GM19193 (cell line): Measurements from ENCODE around the gene CTSA.

Experiments used
- POLR2A ChIP-seq: IDR thresholded peaks from 4 replicates; pipeline ENCODE4 v1.6.1; 2011; ENCODE audit not compliant: insufficient read depth, insufficient read length; ENCODE audit errors: extremely low read depth

The CTSA gene

DNA sequence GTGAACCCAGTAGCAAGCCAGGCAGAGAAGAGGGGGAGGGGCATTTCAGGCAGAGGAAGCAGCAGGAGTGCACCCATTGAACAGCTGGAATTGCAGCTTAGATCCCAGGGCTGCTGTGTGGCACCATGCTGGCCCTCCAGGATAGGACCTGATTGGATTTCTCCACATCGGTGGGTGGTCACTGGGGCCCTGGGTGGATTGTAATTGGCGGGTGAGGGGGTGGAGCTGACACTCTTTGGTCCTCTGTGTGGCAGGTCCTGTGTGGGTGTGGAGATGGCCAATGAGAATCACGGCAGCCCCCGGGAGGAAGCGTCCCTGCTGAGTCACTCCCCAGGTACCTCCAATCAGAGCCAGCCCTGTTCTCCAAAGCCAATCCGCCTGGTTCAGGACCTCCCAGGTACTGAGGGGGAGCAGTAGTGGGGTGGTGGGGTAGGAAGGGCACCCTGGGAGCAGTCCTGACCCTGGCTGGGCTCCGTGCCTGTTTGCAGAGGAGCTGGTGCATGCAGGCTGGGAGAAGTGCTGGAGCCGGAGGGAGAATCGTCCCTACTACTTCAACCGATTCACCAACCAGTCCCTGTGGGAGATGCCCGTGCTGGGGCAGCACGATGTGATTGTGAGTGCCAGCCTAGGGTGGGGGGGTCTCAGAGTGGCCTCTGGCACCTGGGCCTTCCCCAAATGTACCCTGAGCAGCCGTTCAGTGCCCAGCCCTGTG lies 47.7 kb downstream of the CTSA start:
- TF ChIP-seq POLR2A = no peak

DNA sequence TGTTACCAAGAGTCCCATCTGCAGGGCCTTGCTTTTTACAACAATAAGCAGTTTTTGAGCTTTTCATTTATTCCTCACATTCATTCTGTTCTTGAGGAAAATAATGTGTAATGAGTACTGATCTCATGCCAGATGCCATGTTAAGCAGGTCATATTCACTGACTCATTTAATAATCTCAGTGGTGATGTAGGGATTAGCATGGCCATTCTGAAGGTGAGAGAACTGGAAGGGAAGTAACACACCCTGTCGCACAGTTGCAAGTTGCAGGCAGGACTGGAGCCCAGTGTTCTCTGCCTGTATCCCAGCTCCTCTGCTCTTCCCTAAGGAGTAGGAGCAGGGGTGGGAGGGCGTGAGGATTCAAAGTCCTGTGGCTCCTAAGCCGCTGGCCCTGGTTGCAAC lies 48.9 kb downstream of the CTSA start:
- no peak for TF ChIP-seq POLR2A

DNA sequence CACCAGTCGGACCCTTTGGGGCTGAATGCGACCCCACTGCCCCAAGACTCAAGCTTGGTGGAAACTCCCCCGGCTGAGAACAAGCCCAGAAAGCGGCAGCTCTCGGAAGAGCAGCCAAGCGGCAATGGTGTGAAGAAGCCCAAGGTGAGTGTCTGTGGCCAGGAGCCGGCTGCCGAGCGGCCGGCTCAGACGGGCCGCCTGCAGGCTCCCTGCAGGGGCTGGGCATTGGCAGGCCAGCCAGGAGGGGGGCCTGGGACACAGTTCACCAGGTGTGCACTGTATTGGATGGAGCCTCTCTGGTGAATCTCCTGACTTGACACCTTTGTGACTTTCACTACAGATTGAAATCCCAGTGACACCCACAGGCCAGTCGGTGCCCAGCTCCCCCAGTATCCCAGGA lies 49.3 kb downstream of the CTSA start:
- TF ChIP-seq POLR2A = no peak

DNA sequence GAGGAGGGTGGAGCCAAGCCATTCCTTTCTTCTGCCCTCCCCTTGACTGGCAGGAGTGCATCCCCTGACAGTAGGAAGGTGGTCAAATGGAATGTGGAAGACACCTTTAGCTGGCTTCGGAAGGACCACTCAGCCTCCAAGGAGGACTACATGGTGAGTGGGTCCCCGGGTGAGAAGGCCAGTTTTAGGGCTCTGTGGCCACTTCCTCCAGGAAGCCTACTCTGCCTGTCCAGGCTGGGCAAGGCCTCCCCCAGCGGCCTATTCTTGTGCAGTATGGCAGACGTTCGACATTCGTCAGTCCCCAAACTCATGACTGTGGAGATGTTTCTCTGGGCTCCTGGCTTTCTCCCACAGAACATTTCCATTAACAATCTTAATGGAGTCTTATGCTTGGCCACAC lies 52.5 kb downstream of the CTSA start:
- no peak for TF ChIP-seq POLR2A

DNA sequence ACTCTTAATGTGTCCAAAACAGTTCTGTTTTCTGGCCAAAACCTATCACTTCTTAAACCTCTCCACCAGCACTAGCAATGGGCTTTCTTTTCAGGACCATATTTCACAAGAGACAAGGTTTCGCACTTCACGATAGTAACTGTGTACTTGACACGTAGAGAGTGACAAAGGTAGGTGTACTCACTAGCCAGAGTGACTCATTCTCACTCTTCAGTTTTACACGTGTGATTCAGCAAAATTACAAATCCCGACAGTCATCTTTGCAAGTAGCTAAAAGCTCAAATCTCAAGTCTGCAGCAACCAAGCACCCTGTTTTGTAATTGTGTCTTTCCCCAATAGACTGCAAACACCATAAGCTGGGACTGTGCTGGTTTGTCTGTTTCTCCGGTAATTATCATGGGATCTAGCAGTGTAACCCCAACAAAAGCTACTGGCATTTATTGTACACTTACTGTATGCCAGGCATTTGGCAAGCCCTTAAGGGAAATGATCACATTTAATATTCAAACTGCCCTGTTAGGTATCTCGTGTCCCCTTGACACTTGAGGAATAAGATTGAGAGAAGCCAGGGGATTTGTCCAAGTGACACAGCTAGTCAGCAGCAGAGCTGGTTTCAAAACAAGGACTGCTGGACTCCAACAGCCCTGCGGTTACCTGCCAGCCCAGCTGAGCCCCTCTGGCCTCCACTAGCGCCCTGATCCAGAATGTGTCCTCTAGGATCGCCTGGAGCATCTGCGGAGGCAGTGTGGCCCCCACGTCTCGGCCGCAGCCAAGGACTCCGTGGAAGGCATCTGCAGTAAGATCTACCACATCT lies 53.2 kb downstream of the CTSA start:
- TF ChIP-seq POLR2A = no peak

DNA sequence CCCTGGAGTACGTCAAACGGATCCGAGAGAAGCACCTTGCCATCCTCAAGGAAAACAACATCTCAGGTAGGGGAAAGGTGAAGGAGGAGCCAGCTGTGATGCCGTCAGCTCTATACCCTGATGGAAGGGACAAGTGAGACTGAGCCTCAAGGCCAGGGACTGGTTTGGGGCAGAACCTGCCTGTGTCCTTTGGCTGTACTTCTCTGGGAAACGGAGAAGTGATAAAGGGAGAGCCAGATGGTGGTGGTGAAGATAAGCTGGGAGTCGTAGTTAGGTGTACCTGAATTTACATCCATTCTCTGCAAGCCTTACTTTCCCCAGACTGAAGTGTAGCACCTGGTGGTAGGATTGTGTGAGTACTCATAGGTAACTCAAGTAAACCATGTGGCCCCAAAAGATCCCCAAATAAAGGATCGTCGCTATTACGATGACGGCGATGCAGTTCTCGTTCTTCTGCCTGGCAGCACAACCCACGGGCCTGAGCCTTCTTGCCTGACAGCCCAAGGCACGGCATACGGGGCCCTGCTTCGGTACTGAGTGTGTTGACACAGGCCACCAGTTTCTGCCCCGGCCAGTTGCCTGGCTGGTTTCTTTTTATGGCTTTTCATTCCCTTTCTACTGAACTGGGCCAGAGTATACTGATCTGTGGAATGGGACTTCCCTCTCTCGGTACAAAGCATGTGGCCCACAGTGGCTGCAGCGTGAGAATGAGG lies 54.0 kb downstream of the CTSA start:
- TF ChIP-seq POLR2A = no peak

DNA sequence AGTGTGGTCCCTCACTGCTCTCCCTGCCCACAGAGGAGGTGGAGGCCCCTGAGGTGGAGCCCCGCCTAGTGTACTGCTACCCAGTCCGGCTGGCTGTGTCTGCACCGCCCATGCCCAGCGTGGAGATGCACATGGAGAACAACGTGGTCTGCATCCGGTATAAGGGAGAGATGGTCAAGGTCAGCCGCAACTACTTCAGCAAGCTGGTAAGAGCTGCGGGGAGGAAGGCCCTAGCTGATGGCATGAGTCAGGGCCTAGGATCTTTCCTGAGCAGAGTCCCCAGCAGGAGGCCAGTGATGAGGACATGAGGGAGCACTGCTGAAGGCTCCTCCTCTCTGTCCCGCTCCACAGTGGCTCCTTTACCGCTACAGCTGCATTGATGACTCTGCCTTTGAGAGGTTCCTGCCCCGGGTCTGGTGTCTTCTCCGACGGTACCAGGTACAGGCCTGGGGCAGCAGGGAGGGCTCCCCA lies 54.6 kb downstream of the CTSA start:
- TF ChIP-seq POLR2A = no peak

DNA sequence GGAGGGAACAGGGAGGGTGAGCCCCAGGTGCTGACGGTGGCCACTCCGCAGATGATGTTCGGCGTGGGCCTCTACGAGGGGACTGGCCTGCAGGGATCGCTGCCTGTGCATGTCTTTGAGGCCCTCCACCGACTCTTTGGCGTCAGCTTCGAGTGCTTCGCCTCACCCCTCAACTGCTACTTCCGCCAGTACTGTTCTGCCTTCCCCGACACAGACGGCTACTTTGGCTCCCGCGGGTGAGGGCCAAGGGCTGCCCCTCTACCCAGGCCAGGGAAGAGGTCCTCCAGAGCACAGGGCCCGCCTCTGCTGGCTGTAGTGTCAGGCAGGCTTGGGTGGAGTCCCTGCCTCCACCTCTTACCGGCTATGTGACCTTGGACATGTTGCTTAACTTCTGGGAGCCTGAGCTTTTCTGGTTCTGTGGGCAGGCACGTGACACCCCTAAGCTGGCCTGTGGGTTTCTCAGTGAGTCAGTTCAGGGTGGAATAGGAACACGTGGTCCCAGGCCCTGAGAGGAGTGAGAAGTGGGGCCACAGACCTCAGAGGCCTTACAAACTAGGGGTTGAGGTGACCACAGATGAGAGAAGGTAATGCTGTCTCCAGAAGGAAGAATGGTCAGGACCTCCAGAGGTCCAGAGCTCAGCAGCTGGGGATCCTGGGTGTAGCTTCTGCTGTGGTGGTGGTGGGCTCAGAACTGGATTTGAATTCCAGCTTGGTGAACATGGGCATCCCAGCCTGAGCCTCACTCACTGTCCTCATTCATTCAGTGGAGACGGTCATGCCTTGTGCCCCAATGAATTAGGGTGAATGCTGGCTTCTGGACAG lies 55.2 kb downstream of the CTSA start:
- TF ChIP-seq POLR2A = peak; percentile 15

DNA sequence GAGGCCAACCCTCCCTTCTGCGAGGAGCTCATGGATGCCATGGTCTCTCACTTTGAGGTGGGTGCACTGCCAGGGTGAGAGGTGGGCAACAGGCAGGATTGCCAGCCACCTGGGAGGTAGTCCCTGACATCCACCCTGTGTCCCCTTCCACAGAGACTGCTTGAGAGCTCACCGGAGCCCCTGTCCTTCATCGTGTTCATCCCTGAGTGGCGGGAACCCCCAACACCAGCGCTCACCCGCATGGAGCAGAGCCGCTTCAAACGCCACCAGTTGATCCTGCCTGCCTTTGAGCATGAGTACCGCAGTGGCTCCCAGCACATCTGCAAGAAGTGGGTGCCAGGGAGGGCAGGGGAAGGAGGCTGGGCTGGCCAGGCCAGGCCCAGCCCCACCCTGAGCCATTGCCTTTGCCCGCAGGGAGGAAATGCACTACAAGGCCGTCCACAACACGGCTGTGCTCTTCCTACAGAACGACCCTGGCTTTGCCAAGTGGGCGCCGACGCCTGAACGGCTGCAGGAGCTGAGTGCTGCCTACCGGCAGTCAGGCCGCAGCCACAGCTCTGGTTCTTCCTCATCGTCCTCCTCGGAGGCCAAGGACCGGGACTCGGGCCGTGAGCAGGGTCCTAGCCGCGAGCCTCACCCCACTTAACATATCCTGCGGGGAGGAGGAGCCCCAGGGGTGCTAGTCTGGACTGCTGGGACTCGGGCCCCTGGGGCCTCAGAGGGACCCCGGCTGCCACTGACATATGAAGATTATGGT lies 56.2 kb downstream of the CTSA start:
- peak; percentile 1 for TF ChIP-seq POLR2A

DNA sequence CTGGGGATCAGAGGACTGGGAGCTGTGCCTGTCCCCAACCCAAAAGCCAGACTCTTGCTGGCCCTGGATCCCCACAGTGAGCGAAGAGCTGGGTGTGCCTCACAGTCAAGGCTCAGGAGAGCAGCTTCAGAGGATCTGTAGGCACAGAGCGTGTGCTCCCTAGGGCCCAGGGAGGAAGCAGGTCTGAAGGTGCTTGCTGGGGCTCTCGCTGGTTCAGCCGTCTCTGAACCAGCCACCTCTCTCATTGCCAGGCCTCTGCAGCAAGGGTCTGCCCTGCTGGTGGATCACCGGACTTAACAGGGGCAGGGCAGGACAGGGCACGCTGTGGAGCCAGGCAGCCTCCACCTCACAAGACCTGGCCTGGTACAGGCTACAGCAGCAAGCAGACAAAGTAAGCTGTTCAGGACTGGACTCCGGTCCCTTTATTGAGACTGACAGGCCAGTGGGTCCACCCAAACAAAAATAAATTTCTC lies 57.2 kb downstream of the CTSA start:
- peak; percentile 35 for TF ChIP-seq POLR2A
